ENCODE results near the gene RNF152.

Gene RNF152

GRCh38 chr18:61854578-61855448 lies 38.0 kb downstream of the RNF152 start:
- no peak overlapping the region for H3K9ac ChIP-seq (ENCODE audit: insufficient read length)
- TF ChIP-seq EZH2 (IDR thresholded peaks at IDR 0.05): no peak
- TF ChIP-seq FOXP2 (optimal IDR thresholded peaks at IDR 0.05; ENCODE audit: control extremely low read depth, extremely low read length, insufficient read depth): no peak
- no peak for TF ChIP-seq POLR2AphosphoS5 (IDR thresholded peaks at IDR 0.05; ENCODE audit: borderline replicate concordance, low read depth, low read length)
- no peak overlapping the region for H3K4me3 ChIP-seq
- H3K9me3 ChIP-seq (ENCODE audit: low read depth, low read length): no peaks in the 10 kb centered on the region
- H3K27ac ChIP-seq: no peak overlapping the region
- DNase-seq (ENCODE audit: low read depth, low spot score): no peak
- H3K36me3 ChIP-seq (ENCODE audit: insufficient read depth, low read length): no peaks in the 10 kb centered on the region

GRCh38 chr18:61853855-61854254 lies 39.0 kb downstream of the RNF152 start:
- TF ChIP-seq EZH2 (IDR thresholded peaks at IDR 0.05) (no peak), FOXP2 (optimal IDR thresholded peaks at IDR 0.05; ENCODE audit: control extremely low read depth, extremely low read length, insufficient read depth) (no peak), POLR2AphosphoS5 (IDR thresholded peaks at IDR 0.05; ENCODE audit: borderline replicate concordance, low read depth, low read length) (no peak)
- H3K4me3 ChIP-seq: no peak overlapping the region
- H3K9me3 ChIP-seq (ENCODE audit: low read depth, low read length): no peaks in the 10 kb centered on the region
- H3K27ac ChIP-seq: no peak overlapping the region
- H3K9ac ChIP-seq (ENCODE audit: insufficient read length): no peak overlapping the region
- no peak for DNase-seq (ENCODE audit: low read depth, low spot score)
- no peaks in the 10 kb centered on the region for H3K36me3 ChIP-seq (ENCODE audit: insufficient read depth, low read length)

GRCh38 chr18:61852496-61852895 lies 40.3 kb downstream of the RNF152 start:
- Histone ChIP-seq H3K9me3 (ENCODE audit: low read depth, low read length) (no peaks in the 10 kb centered on the region), H3K27ac (no peak overlapping the region)
- no peak for DNase-seq (ENCODE audit: low read depth, low spot score)

GRCh38 chr18:61851940-61852451 lies 40.8 kb downstream of the RNF152 start:
- TF ChIP-seq EZH2 (IDR thresholded peaks at IDR 0.05) (no peak), FOXP2 (optimal IDR thresholded peaks at IDR 0.05; ENCODE audit: control extremely low read depth, extremely low read length, insufficient read depth) (no peak), POLR2AphosphoS5 (IDR thresholded peaks at IDR 0.05; ENCODE audit: borderline replicate concordance, low read depth, low read length) (no peak)
- Histone ChIP-seq H3K36me3 (ENCODE audit: insufficient read depth, low read length) (no peaks in the 10 kb centered on the region), H3K27ac (no peak overlapping the region), H3K9ac (ENCODE audit: insufficient read length) (no peak overlapping the region), H3K4me3 (no peak overlapping the region), H3K9me3 (ENCODE audit: low read depth, low read length) (no peaks in the 10 kb centered on the region)
- no peak for DNase-seq (ENCODE audit: low read depth, low spot score)

More at GRCh38 chr18:61852496-61852895, 40.3 kb downstream of the RNF152 start:
- Histone ChIP-seq H3K4me3 (no peak overlapping the region), H3K9ac (ENCODE audit: insufficient read length) (no peak overlapping the region), H3K36me3 (ENCODE audit: insufficient read depth, low read length) (no peaks in the 10 kb centered on the region)
- TF ChIP-seq FOXP2 (optimal IDR thresholded peaks at IDR 0.05; ENCODE audit: control extremely low read depth, extremely low read length, insufficient read depth): no peak
- no peak for TF ChIP-seq EZH2 (IDR thresholded peaks at IDR 0.05)
- no peak for TF ChIP-seq POLR2AphosphoS5 (IDR thresholded peaks at IDR 0.05; ENCODE audit: borderline replicate concordance, low read depth, low read length)

GRCh38 chr18:61851279-61851678 lies 41.5 kb downstream of the RNF152 start:
- Histone ChIP-seq H3K4me3 (no peak overlapping the region), H3K9me3 (ENCODE audit: low read depth, low read length) (no peaks in the 10 kb centered on the region), H3K9ac (ENCODE audit: insufficient read length) (no peak overlapping the region), H3K36me3 (ENCODE audit: insufficient read depth, low read length) (no peaks in the 10 kb centered on the region), H3K27ac (no peak overlapping the region)
- TF ChIP-seq EZH2 (IDR thresholded peaks at IDR 0.05) (no peak), POLR2AphosphoS5 (IDR thresholded peaks at IDR 0.05; ENCODE audit: borderline replicate concordance, low read depth, low read length) (no peak), FOXP2 (optimal IDR thresholded peaks at IDR 0.05; ENCODE audit: control extremely low read depth, extremely low read length, insufficient read depth) (no peak)
- no peak for DNase-seq (ENCODE audit: low read depth, low spot score)

- H3K9me3 ChIP-seq (ENCODE audit: low read depth, low read length): no peaks in the 10 kb centered on the region
- no peak for DNase-seq (ENCODE audit: low read depth, low spot score)
- H3K9ac ChIP-seq (ENCODE audit: insufficient read length): no peak overlapping the region
- H3K4me3 ChIP-seq: no peak overlapping the region
- no peak overlapping the region for H3K27ac ChIP-seq
- no peaks in the 10 kb centered on the region for H3K36me3 ChIP-seq (ENCODE audit: insufficient read depth, low read length)
- no peak for TF ChIP-seq POLR2AphosphoS5 (IDR thresholded peaks at IDR 0.05; ENCODE audit: borderline replicate concordance, low read depth, low read length)
- no peak for TF ChIP-seq FOXP2 (optimal IDR thresholded peaks at IDR 0.05; ENCODE audit: control extremely low read depth, extremely low read length, insufficient read depth)
- no peak for TF ChIP-seq EZH2 (IDR thresholded peaks at IDR 0.05)
Observed at GRCh38 chr18:61850756-61851155, 42.1 kb downstream of the RNF152 start.

GRCh38 chr18:61847164-61847791 lies 45.5 kb downstream of the RNF152 start:
- Histone ChIP-seq H3K27ac (no peak overlapping the region), H3K4me3 (no peak overlapping the region), H3K9me3 (ENCODE audit: low read depth, low read length) (no peaks in the 10 kb centered on the region), H3K36me3 (ENCODE audit: insufficient read depth, low read length) (no peaks in the 10 kb centered on the region), H3K9ac (ENCODE audit: insufficient read length) (no peak overlapping the region)
- no peak for DNase-seq (ENCODE audit: low read depth, low spot score)
- TF ChIP-seq POLR2AphosphoS5 (IDR thresholded peaks at IDR 0.05; ENCODE audit: borderline replicate concordance, low read depth, low read length) (no peak), EZH2 (IDR thresholded peaks at IDR 0.05) (no peak), FOXP2 (optimal IDR thresholded peaks at IDR 0.05; ENCODE audit: control extremely low read depth, extremely low read length, insufficient read depth) (no peak)

- H3K9me3 ChIP-seq (ENCODE audit: low read depth, low read length): no peaks in the 10 kb centered on the region
- H3K4me3 ChIP-seq: no peak overlapping the region
- H3K9ac ChIP-seq (ENCODE audit: insufficient read length): no peak overlapping the region
- H3K36me3 ChIP-seq (ENCODE audit: insufficient read depth, low read length): no peaks in the 10 kb centered on the region
- no peak for DNase-seq (ENCODE audit: low read depth, low spot score)
- no peak overlapping the region for H3K27ac ChIP-seq
- TF ChIP-seq POLR2AphosphoS5 (IDR thresholded peaks at IDR 0.05; ENCODE audit: borderline replicate concordance, low read depth, low read length): no peak
- TF ChIP-seq FOXP2 (optimal IDR thresholded peaks at IDR 0.05; ENCODE audit: control extremely low read depth, extremely low read length, insufficient read depth): no peak
- no peak for TF ChIP-seq EZH2 (IDR thresholded peaks at IDR 0.05)
Observed at GRCh38 chr18:61845197-61845596, 47.6 kb downstream of the RNF152 start.
